HUDEP-2 (cell line): Measurements from ENCODE around the gene AGBL4.
"Not testable (repeated sequence)": the region's sequence is repeated elsewhere in the genome, so short reads cannot be mapped to it uniquely, and the experiment has no call there.

Experiments used
- DNase-seq, 76 experiments: peaks; one replicate each; lab custom pipeline; 2025; ENCODE audit not compliant: unreplicated experiment in 76 of 76; lab: John Stamatoyannopoulos, UW

Gene AGBL4

DNA sequence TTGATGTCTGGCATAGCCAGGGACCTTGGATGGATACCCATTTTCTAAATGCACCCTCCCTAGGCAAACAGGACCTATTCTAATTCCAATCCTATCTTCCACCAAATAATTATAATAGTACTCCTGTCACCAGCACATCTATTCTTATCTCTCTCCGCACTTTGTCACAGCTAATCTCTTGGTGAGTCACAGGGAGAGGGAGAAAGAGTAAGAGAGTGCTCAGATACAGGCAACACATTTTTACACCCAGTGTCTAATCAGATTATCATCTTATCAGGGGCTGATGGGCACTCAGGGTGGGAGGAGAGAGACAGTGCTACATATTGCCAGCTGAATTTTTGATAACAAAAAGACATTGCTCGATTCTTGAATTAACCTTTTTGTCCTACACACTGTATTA is 972.1 kb downstream of the AGBL4 start:
- peak in 16 of 76 experiments; percentile 2 to 47 (median 18) for DNase-seq

DNA sequence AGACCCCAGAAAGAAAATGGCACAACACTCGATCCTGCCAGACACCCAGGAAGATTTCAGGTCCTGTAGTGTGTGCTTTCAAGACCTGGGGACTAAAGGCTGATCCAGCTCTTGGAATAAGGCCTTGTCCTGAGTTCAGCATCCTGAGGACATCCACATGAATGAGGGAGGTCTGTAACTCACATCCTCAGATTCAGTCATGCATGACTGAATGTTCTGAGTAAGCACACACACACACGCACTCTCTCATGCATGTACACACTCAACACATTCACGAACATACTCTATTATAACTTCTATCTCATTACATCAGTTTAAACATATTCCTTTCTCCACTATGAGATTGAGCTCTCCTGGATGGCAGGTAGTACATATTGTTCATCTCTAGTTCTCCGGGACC is 973.7 kb downstream of the AGBL4 start:
- DNase-seq: no peak

DNA sequence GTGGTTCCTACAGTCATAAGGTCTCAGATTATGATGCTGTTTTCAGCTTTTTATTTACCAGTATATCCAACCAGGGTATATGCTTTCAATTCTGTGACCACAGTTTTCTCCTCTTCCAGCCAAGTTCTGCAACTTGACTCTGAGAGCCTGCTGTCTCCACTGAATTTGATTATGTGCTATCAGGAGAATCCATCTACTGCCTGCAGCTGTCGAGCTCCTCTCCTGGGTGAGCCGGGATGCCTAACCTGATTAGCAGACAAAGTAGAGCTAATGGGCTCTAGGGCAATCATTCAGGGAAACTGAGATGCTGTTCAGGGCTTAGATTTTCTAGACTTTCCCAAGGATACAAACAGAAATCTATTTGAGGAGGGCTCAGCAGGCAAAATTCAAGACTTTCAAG is 975.6 kb downstream of the AGBL4 start:
- DNase-seq: no peak

DNA sequence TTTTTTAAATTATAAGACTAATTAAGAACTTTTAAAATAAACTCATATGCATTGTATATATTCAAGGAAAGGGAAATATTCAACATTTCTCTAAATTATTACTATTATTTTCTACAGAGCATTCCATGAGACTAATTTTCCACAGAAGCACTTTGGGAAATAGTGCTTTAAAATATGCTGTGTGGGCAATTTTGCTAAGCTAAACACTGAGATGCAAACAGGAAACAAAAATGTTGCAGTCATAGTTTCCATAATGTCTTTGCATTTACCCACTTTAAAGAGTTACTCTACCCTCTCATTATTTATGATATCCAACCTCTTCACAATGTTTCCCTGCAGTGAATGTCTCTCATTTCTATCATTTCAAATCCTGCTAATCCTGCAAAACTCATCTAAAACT is 977.4 kb downstream of the AGBL4 start:
- DNase-seq: no peak

DNA sequence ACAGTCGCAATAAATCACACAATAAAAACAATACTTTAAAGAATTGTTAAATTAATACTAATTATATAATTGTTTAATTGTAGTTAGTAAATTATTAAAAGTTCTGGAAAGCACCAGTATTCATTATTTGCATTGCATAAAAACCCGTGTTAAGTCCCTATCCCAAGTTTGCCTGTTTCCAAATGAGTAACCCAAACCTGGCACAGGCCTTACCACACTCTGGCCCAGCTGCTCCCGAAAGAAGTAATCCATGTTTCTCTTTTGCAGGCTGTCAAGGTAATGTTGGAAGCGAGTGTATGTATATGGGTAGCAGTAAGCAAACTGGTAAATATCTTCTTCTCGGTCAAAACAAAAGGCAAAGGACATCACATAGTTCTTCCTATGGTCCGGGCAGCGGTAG is 978.4 kb downstream of the AGBL4 start:
- no peak for DNase-seq

DNA sequence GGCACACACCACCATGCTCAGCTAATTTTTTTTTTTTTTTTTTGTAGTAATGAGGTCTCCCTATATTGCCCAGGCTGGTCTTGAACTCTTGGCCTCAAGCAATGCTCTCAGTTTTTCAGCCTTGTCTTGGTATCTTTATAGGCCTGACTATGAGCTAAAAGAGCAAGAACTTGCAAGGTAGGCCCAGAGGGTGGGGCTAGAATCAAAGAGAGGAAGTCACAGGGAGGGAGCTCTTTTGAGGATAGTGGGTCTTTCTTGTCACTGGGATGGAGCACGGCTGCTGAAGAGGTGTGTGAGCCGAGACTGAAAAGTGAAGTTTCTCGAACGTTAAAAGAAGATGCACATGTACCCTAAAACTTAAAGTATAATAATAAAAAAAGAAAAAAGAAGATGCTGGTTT is 987.1 kb downstream of the AGBL4 start:
- no peak for DNase-seq

DNA sequence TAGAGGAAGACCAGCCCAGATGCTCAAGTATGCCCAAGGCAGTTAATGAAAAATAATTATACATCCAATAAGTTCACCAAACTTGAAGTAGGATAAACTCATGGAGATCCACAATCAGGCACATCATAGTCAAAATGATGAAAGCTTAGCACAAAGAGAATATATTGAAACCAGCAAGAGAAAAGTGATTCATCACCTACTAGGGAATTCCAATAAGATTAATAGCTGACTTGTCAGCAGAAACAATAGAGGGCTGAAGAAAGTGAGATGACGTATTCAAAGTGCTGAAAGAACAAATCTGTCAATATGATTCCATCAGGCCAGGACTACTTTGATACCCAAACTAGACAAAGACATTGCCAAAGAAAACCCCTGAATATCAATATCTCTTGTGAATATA is 995.4 kb downstream of the AGBL4 start:
- DNase-seq: no peak

DNA sequence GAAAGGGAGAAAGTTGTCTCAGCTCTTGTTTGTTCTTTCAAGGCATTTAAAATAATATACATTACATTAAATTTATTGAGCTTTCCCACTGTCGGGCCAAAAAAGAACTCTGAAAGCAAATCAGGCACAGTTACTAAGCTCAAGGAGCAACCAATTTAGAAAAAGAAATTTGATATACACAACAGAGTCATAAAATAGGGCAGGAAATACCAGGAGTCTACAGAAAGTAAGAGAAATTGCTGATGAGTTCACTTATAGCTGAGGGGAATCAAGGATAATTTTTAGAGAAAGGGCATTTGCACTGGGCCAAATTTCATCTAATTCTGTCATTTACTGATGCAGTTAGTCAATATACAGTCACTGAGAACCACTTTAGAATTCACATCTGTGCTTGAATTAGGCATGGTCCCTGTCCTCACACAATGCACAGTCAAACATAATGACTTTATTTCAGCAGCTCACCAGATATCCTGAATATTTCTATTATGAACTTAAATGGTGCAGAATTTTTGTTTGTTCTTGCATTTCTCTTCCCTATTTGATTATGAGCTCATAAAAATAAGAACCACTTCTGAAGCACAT is 997.4 kb downstream of the AGBL4 start:
- DNase-seq: no peak

DNA sequence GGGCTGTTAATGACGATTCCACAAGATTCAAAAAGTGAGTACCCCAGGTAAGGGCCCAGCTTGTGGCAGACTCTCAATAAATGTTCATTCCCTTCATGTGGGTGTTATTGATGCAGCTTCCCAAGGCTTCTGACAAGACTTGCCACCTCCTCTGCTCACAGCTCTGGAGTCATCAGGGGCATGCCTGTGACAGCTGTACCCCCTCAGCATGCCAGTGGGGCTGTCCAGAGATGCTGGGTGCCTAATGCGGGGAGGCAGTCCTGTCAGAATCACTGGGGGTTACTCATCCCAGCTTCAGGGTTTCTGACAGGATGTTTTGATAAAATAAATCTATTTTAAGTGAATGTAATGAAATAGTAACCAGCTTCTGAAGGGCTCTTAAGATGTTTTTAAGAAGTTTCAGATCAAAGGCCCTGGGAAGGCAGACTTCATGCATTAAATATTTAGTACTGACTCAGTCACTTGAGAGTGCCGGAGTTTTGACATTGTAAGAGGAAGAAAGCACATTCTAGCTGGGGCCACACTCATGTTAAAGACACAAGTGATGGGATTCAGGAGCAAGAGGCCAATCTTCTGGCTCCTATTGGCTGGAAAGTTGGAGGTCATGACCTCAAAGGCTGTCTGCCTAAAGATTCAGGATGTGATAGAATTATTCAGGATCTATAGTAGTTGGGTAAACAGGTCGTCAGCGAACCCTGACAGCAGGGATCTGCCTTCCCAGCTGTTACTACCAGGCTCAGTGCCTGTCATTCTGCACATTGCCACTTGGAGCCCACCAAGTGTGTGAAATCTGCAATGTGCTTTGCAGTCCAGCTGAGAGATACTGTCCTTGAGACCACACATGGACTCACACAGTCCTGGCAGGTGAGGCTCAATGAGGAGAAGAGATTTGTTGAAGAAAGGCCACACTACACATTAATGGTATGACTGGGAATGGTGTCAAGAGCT is 1007.5 kb downstream of the AGBL4 start:
- DNase-seq: no peak

DNA sequence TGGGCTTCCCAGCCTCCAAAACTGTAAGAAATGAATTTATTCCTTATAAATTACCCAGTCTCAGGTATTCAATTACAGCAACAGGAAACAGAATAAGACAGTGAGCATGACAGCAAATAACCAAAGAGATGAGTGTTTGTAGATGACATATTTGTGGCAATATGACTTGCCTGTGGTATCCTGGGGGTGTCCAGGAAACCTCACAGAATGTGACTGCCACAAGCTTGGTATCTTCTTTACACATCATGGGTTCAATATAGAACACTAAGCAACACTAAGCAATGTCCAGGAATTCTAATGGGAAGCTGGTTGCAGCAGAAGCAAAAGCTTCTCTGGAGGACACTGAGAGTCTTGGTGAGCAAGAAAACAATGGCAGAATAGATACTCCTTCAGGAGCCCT is 1010.7 kb downstream of the AGBL4 start:
- no peak for DNase-seq

DNA sequence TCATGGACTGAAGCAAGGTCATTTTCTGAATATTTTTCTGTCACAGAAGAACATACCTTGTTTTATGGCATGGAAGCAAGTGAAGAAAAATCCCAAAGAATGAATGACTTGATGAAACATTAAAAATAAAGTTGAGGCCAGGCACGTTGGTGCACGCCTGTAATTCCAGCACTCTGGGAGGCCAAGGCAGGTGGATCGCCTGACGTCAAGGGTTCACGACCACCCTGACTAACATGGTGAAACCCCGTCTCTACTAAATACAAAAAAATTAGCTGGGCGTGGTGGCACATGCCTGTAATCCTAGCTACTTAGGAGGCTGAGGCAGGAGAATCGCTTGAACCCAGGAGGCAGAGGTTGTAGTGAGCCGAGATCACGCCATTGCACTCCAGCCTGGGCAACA is 1020.8 kb downstream of the AGBL4 start:
- not testable (repeated sequence) for DNase-seq

DNA sequence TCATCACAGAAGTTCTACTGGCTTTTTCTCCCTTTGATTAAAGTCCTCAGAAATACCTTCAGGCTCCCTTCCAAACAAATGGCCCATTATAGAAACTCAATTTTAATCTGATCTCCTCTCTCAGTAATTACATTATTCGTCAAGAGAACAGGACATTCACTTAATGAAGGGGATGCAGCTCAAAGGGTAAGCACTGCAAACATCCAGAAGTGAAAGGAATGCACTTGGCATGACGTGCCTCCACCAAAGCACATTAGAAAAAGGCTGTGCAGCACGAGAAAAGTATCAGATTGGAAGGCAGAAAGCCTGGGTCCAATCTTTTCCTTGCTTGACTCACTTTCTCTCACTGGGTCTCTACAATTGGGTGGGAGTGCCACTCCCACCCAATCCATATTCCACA is 1024.4 kb downstream of the AGBL4 start:
- no peak for DNase-seq

DNA sequence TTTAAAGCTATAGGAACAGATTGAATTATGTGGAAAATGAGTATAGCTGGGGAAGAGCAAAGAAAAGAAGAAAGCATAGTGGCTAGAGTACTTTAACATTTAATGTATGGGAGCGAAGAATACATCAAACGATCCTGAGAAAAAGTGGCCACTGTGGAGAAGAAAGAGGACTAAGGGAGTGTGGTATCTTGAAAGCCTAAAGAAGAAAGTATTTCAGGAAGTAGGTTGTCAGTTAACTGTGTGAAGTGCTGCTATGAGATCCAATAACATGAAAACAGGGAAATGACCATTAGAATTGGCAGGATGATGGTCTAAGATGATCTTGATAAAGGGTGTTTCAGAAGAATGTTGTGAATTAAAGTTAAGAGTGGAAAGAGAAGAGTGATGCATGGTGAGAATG is 1027.4 kb downstream of the AGBL4 start:
- no peak for DNase-seq

DNA sequence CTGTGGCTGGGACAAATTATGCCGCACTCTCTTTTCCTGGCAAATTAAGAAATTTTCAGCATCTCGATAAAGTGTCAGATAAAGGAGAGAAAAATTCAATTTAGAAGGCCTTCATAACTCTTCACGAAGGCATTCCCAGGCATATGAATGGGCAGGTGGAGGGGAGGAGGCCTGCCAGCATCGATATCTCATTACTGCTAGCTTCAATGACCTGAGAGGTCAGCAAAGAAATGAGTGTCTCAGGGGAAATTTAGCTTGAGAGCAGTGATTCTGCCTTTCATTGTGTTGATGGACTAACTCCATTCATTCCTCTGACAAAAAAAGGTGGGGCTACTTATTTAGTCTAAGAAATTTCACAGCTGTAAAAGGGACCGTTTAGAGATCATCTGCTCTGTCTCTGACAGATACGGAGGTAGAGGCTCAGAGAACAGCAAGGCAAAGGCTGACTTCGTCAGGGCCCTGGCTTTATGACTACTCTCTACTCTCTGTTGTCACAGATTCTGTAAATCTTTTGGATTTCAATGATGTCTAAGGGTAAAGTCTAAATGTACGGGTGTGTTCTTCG is 1035.0 kb downstream of the AGBL4 start:
- no peak for DNase-seq

DNA sequence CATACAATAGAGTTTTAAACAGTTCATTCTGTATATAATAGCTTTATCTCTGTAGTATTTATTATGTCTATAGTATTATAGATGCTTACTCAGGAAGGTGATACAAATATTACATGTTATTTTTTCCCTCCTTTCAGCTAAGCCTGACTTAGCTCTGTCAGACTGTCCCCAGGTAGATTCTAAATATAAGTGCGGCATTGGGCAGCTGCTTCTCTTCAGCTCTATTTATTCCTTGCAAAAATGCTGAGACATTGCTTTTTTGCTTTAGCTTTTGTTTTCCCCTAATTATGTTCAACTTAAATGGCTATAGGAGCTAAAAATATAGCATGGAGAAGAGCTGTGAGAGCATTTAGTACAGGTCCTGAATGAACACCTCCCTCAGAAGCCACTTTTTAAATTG is 1043.8 kb downstream of the AGBL4 start:
- DNase-seq: no peak

DNA sequence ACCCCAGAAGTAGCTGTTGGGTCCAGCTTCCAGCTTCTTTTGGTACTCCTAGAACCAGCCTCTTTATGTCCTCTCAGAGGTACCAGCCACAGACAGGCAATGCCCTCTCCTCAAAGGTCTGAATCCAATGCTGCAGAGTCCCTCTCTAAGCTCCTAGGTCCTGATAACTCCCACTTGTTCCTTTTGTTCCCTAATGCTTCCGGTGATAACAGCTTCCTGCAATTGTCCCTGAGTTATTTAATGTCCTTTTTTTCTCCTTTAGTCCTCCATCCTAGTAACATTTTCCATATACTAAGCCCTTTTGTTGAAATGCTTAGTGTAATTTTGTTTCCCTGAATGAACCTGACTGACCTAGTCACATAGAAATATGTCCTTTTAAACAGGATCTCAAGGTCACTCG is 1045.3 kb downstream of the AGBL4 start:
- DNase-seq: no peak

DNA sequence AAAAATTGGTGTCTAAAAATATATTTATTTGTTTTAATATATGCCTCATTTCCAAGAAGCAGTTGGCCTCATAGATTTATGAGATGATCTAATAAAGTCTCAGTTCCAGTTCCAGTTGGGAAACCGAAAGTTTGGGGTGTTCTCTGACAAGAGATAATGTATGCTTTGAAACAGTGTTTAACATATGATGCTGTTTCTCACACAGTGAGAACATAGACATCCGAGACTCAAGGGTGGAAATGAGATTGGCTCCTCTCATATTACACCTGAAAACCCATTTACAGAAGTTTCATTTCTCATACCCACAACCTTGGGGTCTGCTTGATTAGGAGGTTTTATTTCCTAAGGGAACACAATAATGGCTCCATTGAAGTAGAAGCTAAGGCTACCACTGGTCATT is 1046.5 kb downstream of the AGBL4 start:
- no peak for DNase-seq

DNA sequence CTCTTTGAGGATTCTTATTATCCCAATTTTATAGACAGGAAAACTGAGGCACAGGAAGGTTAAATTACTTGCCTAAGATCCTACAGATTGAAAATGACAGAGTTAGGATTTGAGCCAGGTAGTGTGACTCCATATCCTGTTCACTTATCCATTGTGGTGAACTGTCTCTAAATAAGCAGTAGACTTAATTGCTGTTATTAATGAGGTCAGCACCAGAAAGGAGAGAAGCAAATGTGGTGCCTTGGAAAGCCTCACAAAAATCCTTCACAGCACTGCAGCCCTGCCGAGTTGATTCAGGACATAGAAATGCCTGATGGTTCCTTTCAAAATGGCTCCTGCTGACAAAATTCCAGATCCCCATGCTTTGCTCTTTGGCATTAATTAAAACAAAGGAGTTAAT is 1053.8 kb downstream of the AGBL4 start:
- DNase-seq: no peak

DNA sequence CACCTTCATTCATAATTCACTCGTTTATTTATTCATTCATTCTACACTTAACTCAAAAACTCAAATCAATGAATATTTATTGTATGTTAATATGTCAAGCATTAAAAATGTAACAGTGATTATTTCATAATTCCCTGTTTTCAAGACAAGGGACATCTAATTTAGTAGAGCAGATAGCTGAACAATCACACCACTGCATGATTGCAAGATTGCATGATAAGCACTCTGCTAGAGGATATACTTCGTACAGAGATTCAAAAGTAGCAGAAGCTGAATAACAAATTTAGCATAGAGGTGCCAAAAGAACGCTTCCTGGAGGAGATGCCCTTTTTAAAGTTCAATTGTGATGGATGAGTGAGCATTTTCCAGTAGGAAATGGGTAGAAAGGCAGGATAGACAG is 1056.4 kb downstream of the AGBL4 start:
- no peak for DNase-seq

DNA sequence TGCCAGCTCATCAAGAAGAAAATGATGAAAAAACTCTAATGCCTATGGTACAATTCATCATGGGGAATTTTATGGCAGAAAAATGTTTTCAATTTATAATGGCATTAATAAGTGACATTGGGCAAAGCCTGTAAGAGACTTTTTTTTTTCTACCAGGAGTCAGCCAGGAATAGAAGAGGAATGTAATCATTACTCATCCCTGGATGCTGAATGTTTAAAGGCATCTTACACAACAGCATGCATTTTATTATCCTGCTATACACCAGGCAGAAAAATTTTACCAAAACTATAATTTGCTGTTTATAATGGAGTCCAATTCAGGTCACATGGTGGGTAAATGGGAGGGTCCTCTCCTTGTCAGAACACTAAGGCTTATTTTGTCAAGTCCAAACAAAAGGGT is 1057.2 kb downstream of the AGBL4 start:
- no peak for DNase-seq

DNA sequence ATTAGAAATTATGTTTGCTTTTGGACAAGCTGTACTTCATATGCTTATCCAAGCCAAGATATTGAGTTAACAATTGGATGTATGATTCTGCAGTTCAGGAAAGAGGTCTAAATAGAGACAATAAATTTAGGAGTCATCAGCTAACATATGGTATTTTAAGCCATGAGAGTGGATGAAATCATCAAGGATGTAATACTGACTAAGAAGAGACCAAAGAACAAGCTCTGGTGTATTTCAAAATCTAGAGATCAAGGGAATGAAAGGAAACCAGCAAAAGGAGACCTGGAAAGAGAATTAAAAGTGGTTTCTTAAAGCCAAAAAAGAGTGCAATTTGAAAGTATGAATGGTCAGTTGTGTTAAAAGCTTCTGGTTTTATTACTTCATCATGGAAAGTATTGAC is 1063.4 kb downstream of the AGBL4 start:
- DNase-seq: no peak

DNA sequence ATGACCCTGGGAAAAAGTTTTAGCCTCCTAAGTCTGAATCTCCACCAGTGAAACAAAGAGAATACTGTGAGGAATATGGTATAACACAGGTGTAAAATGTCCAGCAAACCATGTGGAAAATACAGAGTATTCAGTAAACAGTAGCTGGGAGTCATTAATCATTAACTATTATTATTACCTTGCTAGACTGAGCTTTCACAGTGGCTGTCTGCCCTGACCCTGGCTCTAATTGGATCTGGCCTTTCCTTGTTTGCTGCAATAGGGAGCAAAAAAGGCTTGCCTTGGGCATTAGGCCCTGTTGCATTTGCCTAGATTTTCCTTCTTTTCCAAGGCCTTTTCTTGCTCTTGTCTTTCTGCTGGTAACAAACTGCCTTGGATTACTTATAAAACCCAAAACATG is 1068.0 kb downstream of the AGBL4 start:
- no peak for DNase-seq
